GM21619 (cell line): ENCODE data around the gene PGAP3.

Experiments
- ATAC-seq: cut with Tn5 transposase; IDR thresholded peaks from one replicate; pipeline ENCODE4 v1.9.1; 2021; ENCODE audit not compliant: unreplicated experiment

Gene PGAP3

GRCh38 chr17:39625198-39625785, 62.6 kb downstream of the PGAP3 start:
- no peak for ATAC-seq

GRCh38 chr17:39624313-39624712, 63.5 kb downstream of the PGAP3 start:
- no peak for ATAC-seq

- ATAC-seq, result no peak
These were observed 64.4 kb downstream of the PGAP3 start for GRCh38 chr17:39623356-39623950.

GRCh38 chr17:39622380-39623006, 65.4 kb downstream of the PGAP3 start:
- ATAC-seq, result peak; percentile 45

GRCh38 chr17:39621523-39622379, 66.1 kb downstream of the PGAP3 start:
- peak; percentile 46 for ATAC-seq
